ENCODE measurements around the gene ADCYAP1R1.

ADCYAP1R1 gene

GRCh38 chr7:31108097-31108657 lies 56.1 kb downstream of the ADCYAP1R1 start:
- DNase-seq = no peak

GRCh38 chr7:31109751-31110150 lies 57.6 kb downstream of the ADCYAP1R1 start:
- no peak for DNase-seq

DNA sequence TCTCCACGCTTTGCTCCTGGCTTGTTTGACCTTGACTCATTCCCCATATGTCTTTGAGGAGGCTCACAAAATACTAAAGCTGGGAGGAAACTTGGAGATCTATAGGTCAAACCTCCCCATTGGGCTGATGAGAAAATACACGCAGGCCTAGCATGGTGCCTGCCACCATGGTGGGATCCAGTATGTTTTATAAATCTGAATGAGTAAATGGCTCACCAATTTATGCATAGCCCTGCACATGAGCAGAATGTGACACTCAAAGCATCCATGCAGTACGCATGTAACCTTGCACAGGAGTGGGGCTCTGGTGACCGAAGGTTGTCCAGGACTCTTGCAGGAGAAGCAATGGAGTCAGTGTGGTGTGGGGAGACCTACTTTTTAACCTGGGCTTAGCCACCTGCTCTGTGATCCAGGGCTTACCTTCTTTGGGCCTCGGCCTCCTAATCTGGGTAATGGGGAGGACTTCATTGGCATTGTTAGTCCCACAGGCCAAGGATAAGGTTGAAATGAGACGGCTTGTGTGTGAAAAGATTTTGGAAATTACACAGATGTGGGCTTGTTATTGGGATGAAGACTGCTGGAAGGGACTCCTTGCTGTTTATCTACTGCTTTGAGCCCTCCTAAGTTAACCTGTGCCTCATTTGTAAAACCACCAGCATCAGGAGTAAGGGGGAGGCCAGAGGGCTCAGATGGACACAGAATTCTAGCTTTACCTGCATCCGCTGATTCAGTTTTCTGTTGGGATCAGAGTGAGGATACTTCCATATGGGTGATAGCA lies 58.4 kb downstream of the ADCYAP1R1 start:
- DNase-seq = no peak

DNA sequence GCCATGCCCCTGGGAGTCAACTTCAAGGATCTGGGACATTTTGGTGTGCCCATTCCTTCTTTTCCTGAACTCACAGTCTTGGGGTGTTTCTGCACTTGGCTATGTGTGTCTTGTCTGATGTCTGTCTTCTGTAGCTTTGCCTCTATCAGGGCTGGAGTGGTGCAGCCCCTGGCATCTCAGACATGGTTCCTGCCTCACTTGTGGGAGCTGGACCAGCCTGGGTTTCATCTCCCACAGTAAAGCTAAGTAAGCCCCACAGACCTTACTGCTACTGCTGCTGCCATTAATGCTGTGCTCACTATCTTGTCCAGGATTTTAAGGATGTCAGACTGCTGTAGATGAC lies 59.0 kb downstream of the ADCYAP1R1 start:
- DNase-seq = no peak

DNA sequence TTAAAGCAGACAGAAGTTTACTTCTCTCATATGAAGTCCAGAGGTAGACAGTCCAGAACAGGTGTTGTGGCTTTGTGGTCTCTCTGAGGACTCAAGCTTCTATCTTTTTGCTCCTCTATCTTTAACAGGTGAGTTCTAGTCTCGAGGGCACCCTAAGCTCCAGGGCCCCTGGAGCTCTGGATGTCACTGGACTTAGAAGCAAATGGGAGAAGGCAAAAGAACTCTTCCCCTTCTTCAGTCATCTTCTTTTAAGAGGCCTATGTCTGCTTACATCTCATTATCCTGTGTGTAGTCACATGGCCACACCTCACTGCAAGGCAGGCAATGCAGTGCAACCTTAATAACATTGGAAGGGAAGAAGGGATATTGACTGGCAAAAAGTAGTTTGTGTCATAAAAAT lies 61.6 kb downstream of the ADCYAP1R1 start:
- no peak for DNase-seq

- no peak for DNase-seq
These were observed 62.7 kb downstream of the ADCYAP1R1 start for GRCh38 chr7:31114593-31115343.

- DNase-seq = no peak
These were observed 64.5 kb downstream of the ADCYAP1R1 start for GRCh38 chr7:31116615-31117014.

- DNase-seq = no peak
These were observed 67.1 kb downstream of the ADCYAP1R1 start for GRCh38 chr7:31119249-31119648.

- DNase-seq = no peak
These were observed 68.8 kb downstream of the ADCYAP1R1 start for GRCh38 chr7:31120800-31121513.

GRCh38 chr7:31121601-31122000 lies 69.5 kb downstream of the ADCYAP1R1 start:
- DNase-seq = no peak

DNA sequence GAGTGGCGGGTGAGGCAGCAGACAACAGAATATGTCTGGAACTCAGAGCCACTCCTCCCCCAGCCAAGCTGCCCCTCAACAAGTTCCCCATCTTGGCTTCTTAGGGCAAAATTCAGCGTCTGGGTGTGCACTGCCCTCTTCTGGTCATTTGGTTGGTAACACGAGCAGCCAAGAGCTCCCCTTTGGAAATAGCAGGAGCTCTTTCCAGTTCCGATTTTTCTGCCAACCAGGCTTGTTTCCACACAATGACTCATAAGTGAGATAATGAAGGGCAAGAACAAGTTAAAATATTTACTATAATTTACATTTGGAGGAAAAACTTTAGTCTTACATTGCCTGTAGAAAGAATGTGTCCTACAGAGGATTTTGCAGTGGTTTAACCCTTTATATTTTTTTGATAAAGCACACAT lies 70.5 kb downstream of the ADCYAP1R1 start:
- DNase-seq = no peak

DNA sequence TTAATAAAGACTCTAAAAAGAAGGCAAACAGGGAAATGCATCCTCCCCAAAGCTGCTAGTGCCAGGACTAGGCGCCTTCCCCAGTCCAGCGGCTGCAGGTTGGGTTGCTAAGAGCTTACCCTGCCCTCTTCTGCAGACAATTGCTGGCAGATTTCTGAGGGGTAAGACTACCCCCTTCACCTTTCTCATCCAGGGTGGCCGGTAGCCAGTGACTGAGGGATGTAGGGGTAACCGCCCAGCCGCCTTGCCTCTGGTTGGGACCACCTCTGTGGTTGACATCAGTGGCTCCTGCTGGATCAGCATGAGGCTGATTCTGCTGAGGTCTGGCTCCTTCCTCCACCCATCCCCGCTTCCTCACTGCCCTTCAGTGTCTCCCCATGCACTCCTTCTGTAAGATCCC lies 71.2 kb downstream of the ADCYAP1R1 start:
- no peak for DNase-seq

- DNase-seq = no peak
These were observed 71.6 kb downstream of the ADCYAP1R1 start for GRCh38 chr7:31123726-31124125.

DNA sequence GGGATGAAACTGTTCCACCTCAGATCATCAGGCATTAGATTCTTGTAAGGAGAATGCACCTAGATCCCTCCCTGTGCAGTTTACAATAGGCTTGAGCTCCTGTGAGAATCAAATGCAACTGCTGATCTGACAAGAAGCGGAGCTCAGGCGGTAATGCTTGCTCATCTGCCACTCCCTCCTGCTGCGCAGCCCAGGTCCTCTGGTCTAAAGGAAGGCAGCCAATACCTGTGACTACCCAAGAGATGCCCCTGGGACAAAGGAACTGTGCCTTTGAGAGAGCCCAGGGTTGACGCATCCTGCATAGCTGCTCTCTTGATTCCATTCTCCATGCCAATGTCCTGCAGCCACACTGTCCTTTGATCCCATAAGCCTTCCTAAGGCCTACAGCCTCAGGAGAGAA lies 73.1 kb downstream of the ADCYAP1R1 start:
- DNase-seq = no peak

GRCh38 chr7:31126976-31127375 lies 74.9 kb downstream of the ADCYAP1R1 start:
- DNase-seq = no peak

DNA sequence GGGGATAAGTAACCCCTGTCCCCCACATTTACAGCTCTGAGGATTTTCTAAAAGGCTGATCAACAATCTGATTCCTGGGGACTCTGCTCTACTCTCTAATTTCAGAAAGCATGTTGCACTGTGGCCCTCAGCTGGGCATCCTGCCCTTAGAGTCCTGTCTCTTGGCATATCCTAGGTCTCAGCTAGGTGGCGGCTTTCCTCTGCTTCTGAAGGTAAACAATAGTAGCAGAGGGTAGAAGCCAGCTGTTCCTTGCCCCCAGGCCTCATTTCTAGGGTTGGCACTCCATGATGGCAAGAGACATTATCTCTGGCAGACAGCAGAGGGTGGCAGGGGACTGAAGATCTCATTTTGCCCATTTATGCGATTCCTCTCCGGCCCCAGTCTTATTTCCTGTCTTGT lies 77.0 kb downstream of the ADCYAP1R1 start:
- no peak for DNase-seq

DNA sequence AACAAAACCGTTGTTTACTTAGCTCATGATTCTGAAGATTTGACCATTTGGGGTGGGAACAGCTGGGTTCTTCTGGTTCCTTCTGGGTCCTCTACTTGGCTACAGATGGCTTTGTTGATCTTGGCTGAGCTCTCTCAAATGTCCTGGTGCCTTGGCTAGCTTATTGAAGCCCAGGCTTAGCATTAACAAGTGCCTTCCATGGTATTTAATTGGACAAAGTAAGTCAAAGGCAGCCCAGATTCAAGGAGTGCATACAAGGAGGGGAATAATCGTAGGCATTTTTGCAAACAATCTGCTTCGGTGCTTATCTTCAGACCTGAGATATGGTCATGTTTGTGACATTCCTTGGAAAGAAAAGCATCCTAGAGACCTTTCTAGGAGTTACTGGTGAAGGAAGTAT lies 81.4 kb downstream of the ADCYAP1R1 start:
- DNase-seq = no peak

GRCh38 chr7:31134246-31135188 lies 82.4 kb downstream of the ADCYAP1R1 start:
- DNase-seq = peak; percentile 37

GRCh38 chr7:31137234-31137633 lies 85.1 kb downstream of the ADCYAP1R1 start:
- no peak for DNase-seq

- no peak for DNase-seq
These were observed 93.2 kb downstream of the ADCYAP1R1 start for GRCh38 chr7:31145339-31145738.

DNA sequence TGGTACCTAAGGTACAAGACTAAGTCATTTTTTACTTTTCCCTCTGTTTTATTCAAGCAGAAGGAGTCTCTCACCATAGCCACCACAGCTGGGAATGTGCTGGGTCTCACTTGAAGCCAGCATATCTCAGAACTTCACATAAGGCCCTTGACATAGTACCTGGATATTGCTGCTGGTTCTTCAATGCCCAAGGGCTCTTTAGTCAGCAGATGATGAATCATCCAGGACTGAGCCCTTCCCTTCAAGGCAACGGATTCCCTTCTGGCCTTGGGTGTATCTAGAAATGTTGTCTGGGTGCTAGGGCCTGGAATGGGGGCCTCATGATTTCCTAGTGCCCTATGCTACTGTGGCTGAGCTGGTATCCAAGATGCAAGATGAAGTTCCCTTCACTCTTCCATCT lies 93.9 kb downstream of the ADCYAP1R1 start:
- DNase-seq = no peak

DNA sequence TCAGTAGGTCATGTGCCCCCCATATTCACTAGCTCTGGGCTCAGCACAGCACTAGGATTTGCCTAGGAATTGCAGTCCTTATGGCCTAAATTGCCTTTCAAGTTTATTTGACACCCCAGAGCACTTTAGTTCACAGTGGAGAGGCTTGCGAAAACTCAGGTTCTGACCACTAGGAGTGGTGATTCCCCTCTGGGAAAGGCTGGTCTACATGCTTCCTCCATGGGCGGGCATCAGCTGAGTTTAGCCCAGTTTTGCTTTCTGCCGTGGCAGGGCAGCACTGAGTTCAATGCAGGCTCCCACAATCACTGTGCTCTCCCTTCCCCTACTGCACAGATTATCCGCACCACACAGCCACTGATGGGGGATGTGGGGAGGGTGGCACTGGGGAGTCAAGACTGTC lies 94.4 kb downstream of the ADCYAP1R1 start:
- no peak for DNase-seq
